A549 (cell line): ENCODE measurements around the gene FRMD4A. TPM values are rescaled to one million over a fixed set of nuclear protein-coding genes. Genes with fewer than 3 reads are reported as not detected.

Source experiments
- ATAC-seq, 2 experiments: fragments of 200-7000 bp in 1 of 2; fragments of >200 bp in 1 of 2; cut with Nextera tagmentation in 1 of 2; cut with Tn5 transposase in 1 of 2; 3 replicates each; pipeline versions ENCODE4 v1.8.0 to v1.9.1; 2018 to 2020; ENCODE audit warnings: mild to moderate bottlenecking in 1 of 2, moderate library complexity in 1 of 2
- CTCF ChIA-PET: fragments of 300-600 bp; sonication (Branson Sonifier 250); formaldehyde crosslinking; extraction: SDS; loops from one replicate; lab custom pipeline; 2021; ENCODE audit warnings: antibody characterized with exemption, inconsistent platforms; lab: Yijun Ruan, JAX
- POLR2A ChIA-PET: fragments of 350-600 bp; formaldehyde crosslinking; extraction: SDS; loops from one replicate; lab custom pipeline; 2021; ENCODE audit warnings: antibody characterized with exemption, inconsistent platforms; lab: Yijun Ruan, JAX
- DNase-seq, 2 experiments: peaks; one replicate each; pipeline versions ENCODE4 v3.0.0 to v3.0.0-alpha.2; 2011 to 2016; ENCODE audit warnings: low read depth in 1 of 2, low spot score in 1 of 2
- FAIRE-seq: peaks from 2 replicates; lab custom pipeline; 2011; peaks lifted over from hg19 to GRCh38; lab: Jason Lieb, UNC
- H3K27ac ChIP-seq, 2 experiments: fragments of >200 bp; sonication (Bioruptor Twin); formaldehyde crosslinking; 3 replicates each; pipeline ENCODE4 v1.5.1; 2016 to 2017
- H3K4me1 ChIP-seq: fragments of >200 bp; sonication (Bioruptor Twin); formaldehyde crosslinking; 3 replicates; pipeline ENCODE4 v1.6.1; 2016
- H3K4me2 ChIP-seq: fragments of >200 bp; sonication (Bioruptor Twin); formaldehyde crosslinking; 3 replicates; pipeline ENCODE4 v1.6.1; 2016
- H3K4me3 ChIP-seq: fragments of >200 bp; sonication (Bioruptor Twin); formaldehyde crosslinking; 3 replicates; pipeline ENCODE4 v1.5.1; 2016
- H3K9me3 ChIP-seq: fragments of >200 bp; sonication (Bioruptor Twin); formaldehyde crosslinking; 3 replicates; pipeline ENCODE4 v1.6.1; 2016
- CBX8 ChIP-seq: fragments of 200-600 bp; sonication (generic); IDR thresholded peaks from 2 replicates; pipeline ENCODE4 v1.6.1; 2016
- CTCF ChIP-seq: fragments of >200 bp; sonication (Bioruptor Twin); formaldehyde crosslinking; IDR thresholded peaks from 3 replicates; pipeline ENCODE4 v1.5.1; 2016
- EHF ChIP-seq: fragments of 250-450 bp; sonication (Bioruptor Pico); IDR thresholded peaks from 2 replicates; pipeline ENCODE4 v1.5.0; 2020; ENCODE audit warnings: mild to moderate bottlenecking
- FOSL2 ChIP-seq, 2 experiments: fragments of 450-650 bp in 1 of 2; fragments of >200 bp in 1 of 2; sonication (Bioruptor Twin) in 1 of 2; formaldehyde crosslinking; IDR thresholded peaks; 2 replicates each; pipeline versions ENCODE4 v1.5.0 to v1.6.1; 2016 to 2020; ENCODE audit warnings: mild to moderate bottlenecking in 1 of 2, moderate library complexity in 1 of 2
- GATA3 ChIP-seq: IDR thresholded peaks from 2 replicates; pipeline ENCODE4 v1.6.1; 2012; ENCODE audit warnings: borderline replicate concordance
- HEYL ChIP-seq: fragments of 250-450 bp; sonication (Bioruptor Pico); IDR thresholded peaks from 2 replicates; pipeline ENCODE4 v1.8.0; 2021; ENCODE audit warnings: mild to moderate bottlenecking, moderate library complexity
- MAZ ChIP-seq: fragments of 150-350 bp; IDR thresholded peaks from 2 replicates; pipeline ENCODE4 v1.6.1; 2014; ENCODE audit warnings: antibody characterized with exemption, low read depth, low read length, borderline replicate concordance
- MYC ChIP-seq: IDR thresholded peaks from 2 replicates; pipeline ENCODE4 v1.6.1; 2012; ENCODE audit warnings: mild to moderate bottlenecking, inconsistent platforms, low read length, improper control_type of control experiment, borderline replicate concordance
- RAD21 ChIP-seq, 2 experiments: fragments of >200 bp in 1 of 2; sonication (Bioruptor Twin) in 1 of 2; formaldehyde crosslinking in 1 of 2; IDR thresholded peaks in 1 of 2; conservative IDR thresholded peaks in 1 of 2; 2 replicates in 1 of 2; 3 replicates in 1 of 2; pipeline ENCODE4 v1.6.1; 2012 to 2018; ENCODE audit warnings: inconsistent platforms in 1 of 2
- RFX5 ChIP-seq: fragments of 450-650 bp; IDR thresholded peaks from 2 replicates; pipeline ENCODE4 v1.7.1; 2014; ENCODE audit warnings: antibody characterized with exemption, mild to moderate bottlenecking, moderate library complexity
- TP53 ChIP-seq: fragments of 250-450 bp; sonication (Bioruptor Pico); IDR thresholded peaks from 2 replicates; pipeline ENCODE4 v1.5.0; 2021; ENCODE audit warnings: mild to moderate bottlenecking, moderate library complexity
- ZC3H11A ChIP-seq: fragments of 450-650 bp; IDR thresholded peaks from 2 replicates; pipeline ENCODE4 v1.6.1; 2014; ENCODE audit warnings: antibody characterized with exemption, mild to moderate bottlenecking
- ZFP36 ChIP-seq: fragments of 450-650 bp; IDR thresholded peaks from 2 replicates; pipeline ENCODE4 v1.6.1; 2014; ENCODE audit warnings: borderline replicate concordance; ENCODE audit not compliant: partially characterized antibody
- ZNF302 ChIP-seq: fragments of 250-450 bp; sonication (Bioruptor Pico); IDR thresholded peaks from 2 replicates; pipeline ENCODE4 v1.9.0; 2021; ENCODE audit warnings: inconsistent platforms, mild to moderate bottlenecking, moderate library complexity
- WGBS: methylation state at CpG from one replicate; pipeline ENCODE4 v1.1.6; 2017; ENCODE audit errors: missing lambda C conversion rate; 5-methylcytosine and 5-hydroxymethylcytosine counted together
- polyA plus RNA-seq, 4 experiments: library from polyadenylated mRNA; depleted of rRNA in 3 of 4; stranded (reverse); fragments of >200 nt; fragmentation: RNase III in 1 of 4; extraction: RNeasy Plus Mini Kit Qiagen cat#74134 plus additional on column Dnase treatment in 1 of 4; gene quantifications; 2 replicates in 3 of 4; 3 replicates in 1 of 4; pipeline ENCODE4 v1.2.3, GENCODE V29; 2011 to 2017
- TF ChIP-seq, protein P1 (sequence below): IDR thresholded peaks from 2 replicates; pipeline ENCODE4 v1.6.1; 2012
- TF ChIP-seq, protein P2 (sequence below): fragments of 150-350 bp; IDR thresholded peaks from 2 replicates; pipeline ENCODE4 v1.6.1; 2014; ENCODE audit warnings: low read depth, mild to moderate bottlenecking, low read length
- TF ChIP-seq, protein P3 (sequence below): fragments of 200-600 bp; sonication (generic); IDR thresholded peaks from 2 replicates; pipeline ENCODE4 v1.6.1; 2016; ENCODE audit warnings: antibody characterized with exemption, mild to moderate bottlenecking, moderate library complexity

FRMD4A gene
- polyA plus RNA-seq, 2 of the 4 experiments (the other 2 are of a cell fraction) = 2.5 to 4.7 TPM

DNA sequence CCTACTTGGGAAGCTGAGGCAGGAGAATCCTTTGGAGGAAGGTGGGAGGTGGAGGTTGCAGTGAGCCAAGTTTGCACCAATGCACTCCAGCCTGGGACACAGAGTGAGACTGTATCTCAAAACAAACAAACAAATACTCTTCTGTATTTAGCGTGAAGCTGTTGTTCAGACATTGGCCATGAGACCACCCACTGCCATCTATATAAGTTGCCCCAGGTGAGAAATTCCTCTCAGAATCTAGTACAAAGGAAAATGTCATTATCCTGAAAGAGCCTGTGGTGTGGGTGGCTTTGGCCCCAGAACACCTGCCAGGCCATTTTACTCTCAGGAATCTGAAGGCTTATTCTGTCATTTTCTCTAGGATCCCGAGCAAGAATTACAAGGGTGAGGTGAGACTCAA is 4.0 kb upstream of the FRMD4A start:
- no peaks in the 10 kb centered on the region for H3K9me3 ChIP-seq
- 10% methylated on average over 2 of the region's 2 CpGs for WGBS
- no peak overlapping the region for H3K4me3 ChIP-seq
- H3K27ac ChIP-seq = no peak overlapping the region
- no peak for FAIRE-seq
- no peak for DNase-seq
- H3K4me2 ChIP-seq = no peak overlapping the region
- TF ChIP-seq MAZ (no peak), EHF (CRISPR knock-in tag) (no peak), HEYL (CRISPR knock-in tag) (no peak), ZFP36 (no peak)
- TF ChIP-seq, protein P1, sequence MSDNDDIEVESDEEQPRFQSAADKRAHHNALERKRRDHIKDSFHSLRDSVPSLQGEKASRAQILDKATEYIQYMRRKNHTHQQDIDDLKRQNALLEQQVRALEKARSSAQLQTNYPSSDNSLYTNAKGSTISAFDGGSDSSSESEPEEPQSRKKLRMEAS = no peak
- ATAC-seq = no peak
- POLR2A ChIA-PET = no interaction called here
- CTCF ChIA-PET = interaction anchor here (0.5 to 1.3 kb wide), 6 partner anchors 9 to 637 kb away, joined by 3 to 5 read pairs (median 4); no protein-coding TSS in a partner anchor
- H3K4me1 ChIP-seq = no peaks in the 10 kb centered on the region

DNA sequence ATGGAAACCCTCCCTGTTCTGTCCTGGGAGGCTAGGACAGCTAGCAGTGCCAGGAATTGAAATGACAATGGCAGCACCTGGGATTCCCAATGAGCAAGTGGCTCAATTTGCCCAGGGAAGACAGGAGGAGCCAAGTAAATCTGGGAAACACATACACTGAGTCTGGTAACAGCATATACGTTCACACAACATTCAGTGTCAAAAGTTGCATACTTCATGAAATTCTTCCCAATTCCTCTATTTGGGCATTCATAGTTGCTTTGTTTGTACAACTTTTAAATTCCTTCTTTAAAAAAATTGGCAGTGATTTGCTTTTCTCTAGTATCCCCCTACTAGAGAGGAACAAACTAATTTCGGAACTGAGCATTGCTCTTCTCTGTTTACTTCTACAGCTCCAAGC is 2.9 kb upstream of the FRMD4A start:
- DNase-seq = no peak
- no peaks in the 10 kb centered on the region for H3K9me3 ChIP-seq
- no peak overlapping the region for H3K4me2 ChIP-seq
- no peaks in the 10 kb centered on the region for H3K4me1 ChIP-seq
- WGBS = 10% methylated on average over 2 of the region's 2 CpGs
- POLR2A ChIA-PET = no interaction called here
- FAIRE-seq = no peak
- no peak overlapping the region for H3K27ac ChIP-seq
- TF ChIP-seq FOSL2 (IDR thresholded peaks at IDR 0.05) = no peak
- no peak for TF ChIP-seq FOSL2 (CRISPR knock-in tag; IDR thresholded peaks at IDR 0.05)
- no peak for TF ChIP-seq TP53 (CRISPR knock-in tag)
- no peak for TF ChIP-seq RAD21 (conservative IDR thresholded peaks at IDR 0.05 in 1 of 2, IDR thresholded peaks at IDR 0.05 in 1 of 2)
- TF ChIP-seq GATA3 = no peak
- TF ChIP-seq HEYL (CRISPR knock-in tag) = no peak
- TF ChIP-seq, all 56 proteins: peak for 0
- no peak overlapping the region for H3K4me3 ChIP-seq
- CTCF ChIA-PET = interaction anchor here (1.3 kb wide), 1 partner anchor 7 kb away, joined by 4 read pairs; no protein-coding TSS in a partner anchor
- ATAC-seq = no peak

DNA sequence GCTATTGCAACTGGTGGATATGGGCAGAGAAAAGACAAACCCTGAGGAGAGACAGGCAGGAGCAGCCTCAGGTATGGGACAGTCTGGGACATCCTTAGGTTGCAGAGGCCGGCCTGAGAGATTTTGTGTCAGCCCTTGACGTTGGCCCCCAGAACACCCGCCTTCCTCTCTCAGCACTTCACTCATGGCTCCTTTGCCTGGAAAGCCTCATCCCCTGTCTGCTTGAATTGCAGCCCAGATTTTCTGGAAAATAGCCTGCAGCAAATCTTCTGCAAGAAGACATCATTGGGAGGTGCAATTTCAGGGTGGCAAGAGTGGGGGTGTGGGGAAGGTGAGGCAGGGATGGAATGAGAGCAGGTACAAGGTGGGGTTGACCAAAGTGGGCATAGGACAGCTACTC is 2.2 kb upstream of the FRMD4A start:
- Histone ChIP-seq H3K4me3 (no peak overlapping the region), H3K27ac (no peak overlapping the region), H3K9me3 (no peaks in the 10 kb centered on the region), H3K4me2 (no peak overlapping the region)
- DNase-seq (no peak), FAIRE-seq (no peak), ATAC-seq (no peak)
- 20% methylated on average over 3 of the region's 3 CpGs for WGBS
- TF ChIP-seq, protein P2, sequence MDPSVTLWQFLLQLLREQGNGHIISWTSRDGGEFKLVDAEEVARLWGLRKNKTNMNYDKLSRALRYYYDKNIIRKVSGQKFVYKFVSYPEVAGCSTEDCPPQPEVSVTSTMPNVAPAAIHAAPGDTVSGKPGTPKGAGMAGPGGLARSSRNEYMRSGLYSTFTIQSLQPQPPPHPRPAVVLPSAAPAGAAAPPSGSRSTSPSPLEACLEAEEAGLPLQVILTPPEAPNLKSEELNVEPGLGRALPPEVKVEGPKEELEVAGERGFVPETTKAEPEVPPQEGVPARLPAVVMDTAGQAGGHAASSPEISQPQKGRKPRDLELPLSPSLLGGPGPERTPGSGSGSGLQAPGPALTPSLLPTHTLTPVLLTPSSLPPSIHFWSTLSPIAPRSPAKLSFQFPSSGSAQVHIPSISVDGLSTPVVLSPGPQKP = no peak
- no peak for TF ChIP-seq RFX5
- TF ChIP-seq ZFP36 = no peak
- TF ChIP-seq, protein P3, sequence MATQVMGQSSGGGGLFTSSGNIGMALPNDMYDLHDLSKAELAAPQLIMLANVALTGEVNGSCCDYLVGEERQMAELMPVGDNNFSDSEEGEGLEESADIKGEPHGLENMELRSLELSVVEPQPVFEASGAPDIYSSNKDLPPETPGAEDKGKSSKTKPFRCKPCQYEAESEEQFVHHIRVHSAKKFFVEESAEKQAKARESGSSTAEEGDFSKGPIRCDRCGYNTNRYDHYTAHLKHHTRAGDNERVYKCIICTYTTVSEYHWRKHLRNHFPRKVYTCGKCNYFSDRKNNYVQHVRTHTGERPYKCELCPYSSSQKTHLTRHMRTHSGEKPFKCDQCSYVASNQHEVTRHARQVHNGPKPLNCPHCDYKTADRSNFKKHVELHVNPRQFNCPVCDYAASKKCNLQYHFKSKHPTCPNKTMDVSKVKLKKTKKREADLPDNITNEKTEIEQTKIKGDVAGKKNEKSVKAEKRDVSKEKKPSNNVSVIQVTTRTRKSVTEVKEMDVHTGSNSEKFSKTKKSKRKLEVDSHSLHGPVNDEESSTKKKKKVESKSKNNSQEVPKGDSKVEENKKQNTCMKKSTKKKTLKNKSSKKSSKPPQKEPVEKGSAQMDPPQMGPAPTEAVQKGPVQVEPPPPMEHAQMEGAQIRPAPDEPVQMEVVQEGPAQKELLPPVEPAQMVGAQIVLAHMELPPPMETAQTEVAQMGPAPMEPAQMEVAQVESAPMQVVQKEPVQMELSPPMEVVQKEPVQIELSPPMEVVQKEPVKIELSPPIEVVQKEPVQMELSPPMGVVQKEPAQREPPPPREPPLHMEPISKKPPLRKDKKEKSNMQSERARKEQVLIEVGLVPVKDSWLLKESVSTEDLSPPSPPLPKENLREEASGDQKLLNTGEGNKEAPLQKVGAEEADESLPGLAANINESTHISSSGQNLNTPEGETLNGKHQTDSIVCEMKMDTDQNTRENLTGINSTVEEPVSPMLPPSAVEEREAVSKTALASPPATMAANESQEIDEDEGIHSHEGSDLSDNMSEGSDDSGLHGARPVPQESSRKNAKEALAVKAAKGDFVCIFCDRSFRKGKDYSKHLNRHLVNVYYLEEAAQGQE = no peak
- TF ChIP-seq MYC = no peak
- TF ChIP-seq, all 56 proteins: peak for 0
- CTCF ChIA-PET = no interaction called here
- POLR2A ChIA-PET = no interaction called here
- H3K4me1 ChIP-seq = no peaks in the 10 kb centered on the region

- WGBS = 46% methylated on average over 7 of the region's 13 CpGs
- Histone ChIP-seq H3K4me2 (no peak overlapping the region), H3K27ac (no peak overlapping the region), H3K4me1 (no peaks in the 10 kb centered on the region), H3K9me3 (no peaks in the 10 kb centered on the region), H3K4me3 (no peak overlapping the region)
- CTCF ChIA-PET = interaction anchor here (1.8 kb wide), 1 partner anchor 10 kb away, joined by 4 read pairs; no protein-coding TSS in a partner anchor
- TF ChIP-seq TP53 (CRISPR knock-in tag) = no peak
- no peak for TF ChIP-seq CTCF
- TF ChIP-seq CBX8 = no peak
- no peak for TF ChIP-seq ZNF302 (CRISPR knock-in tag)
- TF ChIP-seq ZC3H11A = no peak
- ATAC-seq (peak in 1 of 2 experiments; percentile 27; a peak in 1 of 6 replicates), DNase-seq (no peak), FAIRE-seq (no peak)
- POLR2A ChIA-PET = no interaction called here
Measured at GRCh38 chr10:14329746-14330173, 964 bp downstream of the FRMD4A start.
